Mesothelial cell of epicardium (in vitro differentiated cells): ENCODE data around the gene ARHGAP33. TPM values are rescaled to one million over a fixed set of nuclear protein-coding genes. Genes with fewer than 3 reads are reported as not detected.

Experiments used
- DNase-seq, 2 experiments: peaks; one replicate each; pipeline ENCODE4 v3.0.0; 2021; ENCODE audit warnings: low spot score in 2 of 2; ENCODE audit not compliant: unreplicated experiment in 2 of 2
- H3K27ac Mint-ChIP-seq: 2 replicates; pipeline ENCODE4 v1.8.0; 2021; ENCODE audit warnings: mixed read lengths
- H3K27me3 Mint-ChIP-seq: 2 replicates; pipeline ENCODE4 v1.8.0; 2021; ENCODE audit warnings: low read depth, mixed read lengths
- H3K36me3 Mint-ChIP-seq: 2 replicates; pipeline ENCODE4 v1.8.0; 2021; ENCODE audit warnings: mixed read lengths
- H3K4me1 Mint-ChIP-seq: 2 replicates; pipeline ENCODE4 v1.8.0; 2021; ENCODE audit warnings: mixed read lengths
- H3K4me3 Mint-ChIP-seq: 2 replicates; pipeline ENCODE4 v1.8.0; 2021; ENCODE audit warnings: mild to moderate bottlenecking, moderate library complexity, mixed read lengths
- H3K9me3 Mint-ChIP-seq: 2 replicates; pipeline ENCODE4 v1.8.0; 2021; ENCODE audit warnings: mixed read lengths
- total RNA-seq: library from RNA; stranded (reverse); gene quantifications from 3 replicates; pipeline ENCODE4 v1.2.1, GENCODE V29; 2021
- TF ChIP-seq, protein P1 (sequence below): fragments of 200-600 bp; sonication (generic); IDR thresholded peaks from one replicate; pipeline ENCODE4 v1.5.0; 2021; ENCODE audit warnings: antibody characterized with exemption; ENCODE audit not compliant: unreplicated experiment

The ARHGAP33 gene
- total RNA-seq, 1 donor from 2014 or later, result 74.0 TPM

DNA sequence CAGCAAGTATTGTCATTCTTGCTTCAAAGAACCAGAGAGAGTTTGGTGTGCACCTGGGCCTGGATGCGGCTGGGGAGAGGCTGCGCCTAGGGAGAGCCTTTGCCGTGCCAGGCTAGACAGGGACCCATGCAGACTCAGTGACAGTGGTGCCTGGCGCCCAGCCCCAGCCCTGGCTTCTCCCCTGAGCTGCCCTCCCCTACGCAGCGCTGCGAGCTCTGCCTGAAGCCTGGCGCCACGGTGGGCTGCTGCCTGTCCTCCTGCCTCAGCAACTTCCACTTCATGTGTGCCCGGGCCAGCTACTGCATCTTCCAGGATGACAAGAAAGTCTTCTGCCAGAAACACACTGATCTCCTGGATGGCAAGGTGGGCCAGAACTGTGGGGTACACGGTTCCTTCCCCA, 45.6 kb upstream of the ARHGAP33 start:
- Mint-ChIP-seq H3K36me3 (peaks cover 55% of the 10 kb centered on the region), H3K4me1 (no peaks in the 10 kb centered on the region), H3K4me3 (no peak overlapping the region), H3K27me3 (no peaks in the 10 kb centered on the region), H3K9me3 (no peaks in the 10 kb centered on the region), H3K27ac (no peak overlapping the region)
- TF ChIP-seq, protein P1, sequence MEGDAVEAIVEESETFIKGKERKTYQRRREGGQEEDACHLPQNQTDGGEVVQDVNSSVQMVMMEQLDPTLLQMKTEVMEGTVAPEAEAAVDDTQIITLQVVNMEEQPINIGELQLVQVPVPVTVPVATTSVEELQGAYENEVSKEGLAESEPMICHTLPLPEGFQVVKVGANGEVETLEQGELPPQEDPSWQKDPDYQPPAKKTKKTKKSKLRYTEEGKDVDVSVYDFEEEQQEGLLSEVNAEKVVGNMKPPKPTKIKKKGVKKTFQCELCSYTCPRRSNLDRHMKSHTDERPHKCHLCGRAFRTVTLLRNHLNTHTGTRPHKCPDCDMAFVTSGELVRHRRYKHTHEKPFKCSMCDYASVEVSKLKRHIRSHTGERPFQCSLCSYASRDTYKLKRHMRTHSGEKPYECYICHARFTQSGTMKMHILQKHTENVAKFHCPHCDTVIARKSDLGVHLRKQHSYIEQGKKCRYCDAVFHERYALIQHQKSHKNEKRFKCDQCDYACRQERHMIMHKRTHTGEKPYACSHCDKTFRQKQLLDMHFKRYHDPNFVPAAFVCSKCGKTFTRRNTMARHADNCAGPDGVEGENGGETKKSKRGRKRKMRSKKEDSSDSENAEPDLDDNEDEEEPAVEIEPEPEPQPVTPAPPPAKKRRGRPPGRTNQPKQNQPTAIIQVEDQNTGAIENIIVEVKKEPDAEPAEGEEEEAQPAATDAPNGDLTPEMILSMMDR, result no peak
- DNase-seq, result no peak

DNA sequence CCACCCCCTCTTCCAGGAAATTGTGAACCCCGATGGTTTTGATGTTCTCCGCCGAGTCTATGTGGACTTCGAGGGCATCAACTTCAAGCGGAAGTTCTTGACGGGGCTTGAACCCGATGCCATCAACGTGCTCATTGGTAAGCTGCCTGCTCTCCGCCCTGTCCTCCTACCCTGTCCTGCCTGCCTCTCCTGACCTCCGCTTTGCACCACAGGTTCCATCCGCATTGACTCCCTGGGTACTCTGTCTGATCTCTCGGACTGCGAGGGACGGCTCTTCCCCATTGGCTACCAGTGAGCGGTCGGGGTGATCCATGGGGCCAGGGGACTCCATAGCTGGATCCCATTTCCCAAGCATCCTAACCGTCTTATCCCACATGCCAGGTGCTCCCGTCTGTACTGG, 45.0 kb upstream of the ARHGAP33 start:
- H3K4me1 Mint-ChIP-seq, result no peaks in the 10 kb centered on the region
- H3K36me3 Mint-ChIP-seq, result peaks cover 54% of the 10 kb centered on the region
- H3K9me3 Mint-ChIP-seq, result no peaks in the 10 kb centered on the region
- no peak overlapping the region for H3K27ac Mint-ChIP-seq
- DNase-seq, result no peak
- TF ChIP-seq, protein P1, result no peak
- H3K4me3 Mint-ChIP-seq, result no peak overlapping the region
- no peaks in the 10 kb centered on the region for H3K27me3 Mint-ChIP-seq

DNA sequence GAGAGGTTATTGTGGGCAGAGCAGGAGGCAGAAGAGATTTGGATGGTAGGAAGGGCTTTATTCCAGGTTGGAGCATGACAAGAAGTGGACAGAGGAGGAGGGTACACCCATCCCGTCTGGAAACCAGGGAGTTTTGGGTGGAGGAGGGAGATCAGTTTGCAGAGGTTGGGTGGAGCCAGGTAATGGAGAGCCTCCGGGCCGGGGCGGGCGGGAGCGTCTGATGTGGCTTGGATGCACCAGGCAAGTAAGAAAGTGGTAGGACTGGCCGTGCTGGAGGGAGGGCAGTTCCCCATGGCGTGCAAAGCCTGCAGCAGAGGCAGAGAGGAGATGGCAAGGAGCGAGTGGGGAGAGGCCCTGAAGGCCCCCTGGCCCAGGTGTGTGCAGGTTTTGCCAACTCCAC, 44.0 kb upstream of the ARHGAP33 start:
- Mint-ChIP-seq H3K27me3 (no peaks in the 10 kb centered on the region), H3K27ac (no peak overlapping the region), H3K9me3 (no peaks in the 10 kb centered on the region), H3K4me1 (no peaks in the 10 kb centered on the region), H3K36me3 (peaks cover 46% of the 10 kb centered on the region), H3K4me3 (no peak overlapping the region)
- TF ChIP-seq, protein P1, result no peak
- no peak for DNase-seq

DNA sequence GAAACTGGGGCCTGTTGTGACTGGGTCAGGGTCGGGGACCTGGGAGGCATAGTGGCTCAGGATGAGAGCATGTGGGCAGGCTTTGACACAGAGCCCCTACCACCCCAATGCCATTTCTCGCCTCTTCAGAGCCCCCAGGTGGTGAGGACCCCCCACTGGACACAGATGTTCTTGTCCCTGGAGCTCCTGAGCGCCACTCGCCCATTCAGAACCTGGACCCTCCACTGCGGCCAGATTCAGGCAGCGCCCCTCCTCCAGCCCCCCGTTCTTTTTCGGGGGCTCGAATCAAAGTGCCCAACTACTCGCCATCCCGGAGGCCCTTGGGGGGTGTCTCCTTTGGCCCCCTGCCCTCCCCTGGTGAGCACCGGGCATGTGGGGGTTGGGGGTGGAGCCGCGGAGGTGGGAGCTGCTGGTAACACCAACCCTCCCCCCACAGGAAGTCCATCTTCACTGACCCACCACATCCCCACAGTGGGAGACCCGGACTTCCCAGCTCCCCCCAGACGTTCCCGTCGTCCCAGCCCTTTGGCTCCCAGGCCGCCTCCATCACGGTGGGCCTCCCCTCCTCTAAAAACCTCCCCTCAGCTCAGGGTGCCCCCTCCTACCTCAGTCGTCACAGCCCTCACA, 43.5 kb upstream of the ARHGAP33 start:
- DNase-seq, result no peak
- Mint-ChIP-seq H3K9me3 (no peaks in the 10 kb centered on the region), H3K27me3 (no peaks in the 10 kb centered on the region), H3K4me1 (no peaks in the 10 kb centered on the region), H3K4me3 (no peak overlapping the region), H3K27ac (no peak overlapping the region), H3K36me3 (peaks cover 46% of the 10 kb centered on the region)
- TF ChIP-seq, protein P1, result no peak

DNA sequence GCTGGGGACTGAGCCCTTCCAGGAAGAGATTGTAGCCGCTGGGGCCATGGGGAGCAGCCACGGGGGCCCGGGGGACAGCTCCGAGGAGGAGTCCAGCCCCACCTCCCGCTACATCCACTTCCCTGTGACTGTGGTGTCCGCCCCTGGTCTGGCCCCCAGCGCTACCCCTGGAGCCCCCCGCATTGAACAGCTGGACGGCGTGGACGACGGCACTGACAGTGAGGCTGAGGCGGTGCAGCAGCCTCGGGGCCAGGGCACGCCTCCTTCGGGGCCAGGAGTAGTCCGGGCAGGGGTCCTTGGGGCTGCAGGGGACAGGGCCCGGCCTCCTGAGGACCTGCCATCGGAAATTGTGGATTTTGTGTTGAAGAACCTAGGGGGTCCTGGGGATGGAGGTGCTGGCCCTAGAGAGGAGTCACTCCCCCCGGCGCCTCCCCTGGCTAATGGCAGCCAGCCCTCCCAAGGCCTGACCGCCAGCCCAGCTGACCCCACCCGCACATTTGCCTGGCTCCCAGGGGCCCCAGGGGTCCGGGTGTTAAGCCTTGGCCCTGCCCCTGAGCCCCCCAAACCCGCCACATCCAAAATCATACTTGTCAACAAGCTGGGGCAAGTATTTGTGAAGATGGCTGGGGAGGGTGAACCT, 42.7 kb upstream of the ARHGAP33 start:
- peaks cover 45% of the 10 kb centered on the region for H3K36me3 Mint-ChIP-seq
- H3K9me3 Mint-ChIP-seq, result no peaks in the 10 kb centered on the region
- no peaks in the 10 kb centered on the region for H3K4me1 Mint-ChIP-seq
- no peaks in the 10 kb centered on the region for H3K27me3 Mint-ChIP-seq
- TF ChIP-seq, protein P1, result no peak
- DNase-seq, result no peak
- H3K4me3 Mint-ChIP-seq, result no peak overlapping the region
- no peak overlapping the region for H3K27ac Mint-ChIP-seq
